GM12892 (cell line): ENCODE results near the gene IRF7.

ENCODE experiments used
- POLR2A ChIP-seq: IDR thresholded peaks from 2 replicates; pipeline ENCODE4 v1.6.1; 2011; ENCODE audit warnings: low read depth, low read length, control low read depth
- POLR2AphosphoS5 ChIP-seq: IDR thresholded peaks from 2 replicates; pipeline ENCODE4 v1.6.1; 2011; ENCODE audit warnings: low read depth, low read length, control low read depth
- TAF1 ChIP-seq: IDR thresholded peaks from 2 replicates; pipeline ENCODE4 v1.6.1; 2011; ENCODE audit warnings: low read depth, mild to moderate bottlenecking, control low read depth, low read length, borderline replicate concordance

- TF ChIP-seq POLR2AphosphoS5 (no peak), POLR2A (no peak), TAF1 (no peak)
Measured at GRCh38 chr11:662689-663274, 47.0 kb upstream of the IRF7 start.
